NT2/D1 (cell line): ENCODE measurements around the gene FIBIN.

Source experiments
- YY1 ChIP-seq: IDR thresholded peaks from 2 replicates; pipeline ENCODE4 v1.6.1; 2011; ENCODE audit not compliant: insufficient read length, insufficient read depth
- ZNF274 ChIP-seq: IDR thresholded peaks from 2 replicates; pipeline ENCODE4 v1.6.1; 2011; ENCODE audit warnings: mild to moderate bottlenecking, low read depth, low read length

DNA sequence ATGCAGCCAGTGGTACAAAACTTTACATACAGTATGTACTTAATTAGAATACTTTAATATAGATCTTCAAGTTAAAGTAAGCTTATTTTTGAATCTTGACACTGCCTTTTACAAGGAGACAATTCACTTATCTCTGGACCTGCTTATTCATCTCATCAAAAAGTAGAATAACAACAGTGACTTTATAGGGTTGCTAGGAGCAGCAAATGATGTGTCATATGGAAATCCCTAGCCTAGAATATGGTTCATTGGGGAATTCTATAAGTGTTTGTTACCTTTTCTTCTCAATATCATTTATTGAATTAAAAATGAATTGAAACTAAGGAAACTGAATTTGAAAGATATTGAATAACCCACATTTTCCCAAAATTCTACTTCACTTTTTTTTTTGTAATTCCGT is 45.0 kb upstream of the FIBIN start:
- TF ChIP-seq ZNF274 (no peak), YY1 (no peak)
